PC-3 (cell line): ENCODE measurements around the gene IBA57. TPM values are rescaled to one million over a fixed set of nuclear protein-coding genes. Genes with fewer than 3 reads are reported as not detected.

Experiments
- ATAC-seq: fragments of 200-7000 bp; cut with Tn5 transposase; 2 replicates; pipeline ENCODE4 v1.9.1; 2020; ENCODE audit warnings: mild to moderate bottlenecking, moderate library complexity
- BruUV-seq: library from RNA; stranded (reverse); fragments of 400-500 nt; replicated peaks from 2 replicates; lab custom pipeline; 2021; lab: Mats Ljungman, UMichigan
- CTCF ChIA-PET: fragments of 300-600 bp; sonication (Branson Sonifier 250); formaldehyde crosslinking; loops from one replicate; lab custom pipeline; 2022; ENCODE audit warnings: antibody characterized with exemption; lab: Charles Lee
- POLR2A ChIA-PET: fragments of 300-600 bp; sonication (Branson Sonifier 250); formaldehyde crosslinking; loops from one replicate; lab custom pipeline; 2022; ENCODE audit warnings: antibody characterized with exemption; ENCODE audit not compliant: unreplicated experiment; lab: Charles Lee
- DNase-seq: peaks from one replicate; pipeline ENCODE4 v3.0.0-alpha.2; 2015
- H2AFZ ChIP-seq: fragments of 300-600 bp; sonication (generic); 2 replicates; pipeline ENCODE4 v1.6.0; 2016; ENCODE audit warnings: antibody characterized with exemption, low read length
- H3F3A ChIP-seq: fragments of 300-600 bp; sonication (generic); one replicate; pipeline ENCODE4 v1.6.0; 2017; ENCODE audit warnings: antibody characterized with exemption, low read length, control low read depth, mild to moderate bottlenecking; ENCODE audit not compliant: unreplicated experiment
- H3K27ac ChIP-seq: fragments of 300-600 bp; sonication (generic); 2 replicates; pipeline ENCODE4 v1.5.1; 2016; ENCODE audit warnings: mild to moderate bottlenecking, low read length
- H3K27me3 ChIP-seq: fragments of 300-600 bp; sonication (generic); 2 replicates; pipeline ENCODE4 v1.6.1; 2016; ENCODE audit warnings: low read length, mixed read lengths
- H3K36me3 ChIP-seq: fragments of 300-600 bp; sonication (generic); 2 replicates; pipeline ENCODE4 v1.6.1; 2016; ENCODE audit warnings: low read depth, mixed run types, low read length, mixed read lengths
- H3K4me1 ChIP-seq: fragments of 300-600 bp; sonication (generic); 2 replicates; pipeline ENCODE4 v1.5.1; 2016; ENCODE audit warnings: low read length; ENCODE audit not compliant: insufficient read depth
- H3K4me2 ChIP-seq: fragments of 300-600 bp; sonication (generic); 2 replicates; pipeline ENCODE4 v1.6.0; 2016; ENCODE audit warnings: low read length
- H3K4me3 ChIP-seq: fragments of 300-600 bp; sonication (generic); 2 replicates; pipeline ENCODE4 v1.5.1; 2016; ENCODE audit warnings: mild to moderate bottlenecking, low read length, mixed read lengths
- H3K79me2 ChIP-seq: fragments of 300-600 bp; sonication (generic); 2 replicates; pipeline ENCODE4 v1.6.1; 2017; ENCODE audit warnings: low read length, mixed read lengths
- H3K9ac ChIP-seq: fragments of 300-600 bp; sonication (generic); 2 replicates; pipeline ENCODE4 v1.6.0; 2016; ENCODE audit warnings: mild to moderate bottlenecking, low read length
- H3K9me2 ChIP-seq: fragments of 300-600 bp; sonication (generic); replicated peaks from 2 replicates; pipeline ENCODE4 v1.6.1; 2016; ENCODE audit warnings: mixed run types, low read length, mixed read lengths
- H3K9me3 ChIP-seq: fragments of 300-600 bp; sonication (generic); 2 replicates; pipeline ENCODE4 v1.6.1; 2016; ENCODE audit warnings: low read length, mixed read lengths
- H4K20me1 ChIP-seq: fragments of 300-600 bp; sonication (generic); 2 replicates; pipeline ENCODE4 v1.6.1; 2016; ENCODE audit warnings: low read length, mixed read lengths
- EZH2 ChIP-seq: fragments of 300-600 bp; sonication (generic); IDR thresholded peaks from one replicate; pipeline ENCODE4 v1.6.1; 2017; ENCODE audit warnings: antibody characterized with exemption, mild to moderate bottlenecking, low read length; ENCODE audit not compliant: unreplicated experiment
- EZH2phosphoT487 ChIP-seq: fragments of 300-600 bp; sonication (generic); IDR thresholded peaks from 2 replicates; pipeline ENCODE4 v1.6.1; 2018; ENCODE audit warnings: mild to moderate bottlenecking, antibody characterized with exemption, low read length, borderline replicate concordance
- intact Hi-C: fragments of 100-400 bp; cut with micrococcal nuclease; formaldehyde crosslinking; loops from 2 replicates; pipeline ENCODE4 v1.9.0; 2023
- total RNA-seq: library from RNA; depleted of rRNA; stranded (reverse); fragments of >200 nt; gene quantifications from 2 replicates; pipeline ENCODE4 v1.2.3, GENCODE V29; 2014
- TF ChIP-seq, protein P1 (sequence below): fragments of 300-600 bp; sonication (generic); conservative IDR thresholded peaks from 2 replicates; pipeline ENCODE4 v1.5.1; 2017; ENCODE audit warnings: antibody characterized with exemption, low read depth, mild to moderate bottlenecking, low read length

The IBA57 gene
- total RNA-seq, 1 experiment from 2014 or later = 18.3 TPM

GRCh38 chr1:228139931-228140723, 25.5 kb upstream of the IBA57 start, which contains the start of gene GUK1:
Gene GUK1 (plus strand): TSS chr1:228140279. CDS start chr1:228140303, 24 bp downstream.
- H3K9me3 ChIP-seq = no peaks in the 10 kb centered on the region
- CTCF ChIA-PET = no interaction called here
- H3K27me3 ChIP-seq = no peaks in the 10 kb centered on the region
- no peaks in the 10 kb centered on the region for H3F3A ChIP-seq
- TF ChIP-seq, protein P1, sequence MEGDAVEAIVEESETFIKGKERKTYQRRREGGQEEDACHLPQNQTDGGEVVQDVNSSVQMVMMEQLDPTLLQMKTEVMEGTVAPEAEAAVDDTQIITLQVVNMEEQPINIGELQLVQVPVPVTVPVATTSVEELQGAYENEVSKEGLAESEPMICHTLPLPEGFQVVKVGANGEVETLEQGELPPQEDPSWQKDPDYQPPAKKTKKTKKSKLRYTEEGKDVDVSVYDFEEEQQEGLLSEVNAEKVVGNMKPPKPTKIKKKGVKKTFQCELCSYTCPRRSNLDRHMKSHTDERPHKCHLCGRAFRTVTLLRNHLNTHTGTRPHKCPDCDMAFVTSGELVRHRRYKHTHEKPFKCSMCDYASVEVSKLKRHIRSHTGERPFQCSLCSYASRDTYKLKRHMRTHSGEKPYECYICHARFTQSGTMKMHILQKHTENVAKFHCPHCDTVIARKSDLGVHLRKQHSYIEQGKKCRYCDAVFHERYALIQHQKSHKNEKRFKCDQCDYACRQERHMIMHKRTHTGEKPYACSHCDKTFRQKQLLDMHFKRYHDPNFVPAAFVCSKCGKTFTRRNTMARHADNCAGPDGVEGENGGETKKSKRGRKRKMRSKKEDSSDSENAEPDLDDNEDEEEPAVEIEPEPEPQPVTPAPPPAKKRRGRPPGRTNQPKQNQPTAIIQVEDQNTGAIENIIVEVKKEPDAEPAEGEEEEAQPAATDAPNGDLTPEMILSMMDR = peak; percentile 42
- TF ChIP-seq EZH2 (no peak), EZH2phosphoT487 (no peak)
- peak within 1 kb of the TSS; percentile 84 for H3K4me3 ChIP-seq
- intact Hi-C loops = loop anchor here (1.0 to 5.0 kb wide), 5 partner anchors 9 to 267 kb away; partner anchors contain the start of genes ARF1, MRPL55 and TRIM11
- peaks cover 50% of the 10 kb centered on the region for H3K79me2 ChIP-seq
- H3K4me2 ChIP-seq = peak within 1 kb of the TSS; percentile 98
- peak; percentile 91 for ATAC-seq
- peak within 1 kb of the TSS; percentile 89 for H3K9ac ChIP-seq
- POLR2A ChIA-PET = interaction anchor here (0.9 kb wide), 1 partner anchor 26 kb away, joined by 3 read pairs; the partner anchor contains the start of gene IBA57
- no peaks in the 10 kb centered on the region for H3K36me3 ChIP-seq
- peak; percentile 100 for DNase-seq
- peaks cover 23% of the 10 kb centered on the region for H3K4me1 ChIP-seq
- H3K27ac ChIP-seq = peak within 1 kb of the TSS; percentile 44
- H4K20me1 ChIP-seq = peaks cover 43% of the 10 kb centered on the region
- no peaks in the 10 kb centered on the region for H3K9me2 ChIP-seq
- H2AFZ ChIP-seq = peak within 1 kb of the TSS; percentile 91
- TSS peak; percentile 64 for BruUV-seq

- H2AFZ ChIP-seq = no peak overlapping the region
- BruUV-seq = no TSS peak
- H3K4me2 ChIP-seq = peak overlapping the region; percentile 98
- peak overlapping the region; percentile 84 for H3K4me3 ChIP-seq
- TF ChIP-seq EZH2 = no peak
- TF ChIP-seq EZH2phosphoT487 = no peak
- TF ChIP-seq, protein P1 = no peak
- H4K20me1 ChIP-seq = peaks cover 49% of the 10 kb centered on the region
- H3F3A ChIP-seq = no peaks in the 10 kb centered on the region
- ATAC-seq (no peak), DNase-seq (no peak)
- H3K27ac ChIP-seq = peak overlapping the region; percentile 44
- intact Hi-C loops = loop anchor here (1.0 to 5.0 kb wide), 4 partner anchors 26 to 267 kb away; partner anchors contain the start of genes ARF1, MRPL55 and TRIM11
- no peaks in the 10 kb centered on the region for H3K9me2 ChIP-seq
- no peaks in the 10 kb centered on the region for H3K9me3 ChIP-seq
- peak overlapping the region; percentile 89 for H3K9ac ChIP-seq
- peaks cover 23% of the 10 kb centered on the region for H3K4me1 ChIP-seq
- no peaks in the 10 kb centered on the region for H3K27me3 ChIP-seq
- POLR2A ChIA-PET = interaction anchor here (0.9 kb wide), 1 partner anchor 25 kb away, joined by 3 read pairs; the partner anchor contains the start of gene IBA57
- H3K36me3 ChIP-seq = 0 out of 2 replicates have a peak, but pooled peaks cover 3% of the 10 kb centered on the region
- CTCF ChIA-PET = interaction anchor here (0.6 kb wide), 1 partner anchor 25 kb away, joined by 4 read pairs; the partner anchor contains the start of gene IBA57
- H3K79me2 ChIP-seq = peaks cover 57% of the 10 kb centered on the region
Measured at GRCh38 chr1:228140724-228141225, 24.8 kb upstream of the IBA57 start.
